ENCODE results near the gene RNF146.

- TF ChIP-seq, protein P1, sequence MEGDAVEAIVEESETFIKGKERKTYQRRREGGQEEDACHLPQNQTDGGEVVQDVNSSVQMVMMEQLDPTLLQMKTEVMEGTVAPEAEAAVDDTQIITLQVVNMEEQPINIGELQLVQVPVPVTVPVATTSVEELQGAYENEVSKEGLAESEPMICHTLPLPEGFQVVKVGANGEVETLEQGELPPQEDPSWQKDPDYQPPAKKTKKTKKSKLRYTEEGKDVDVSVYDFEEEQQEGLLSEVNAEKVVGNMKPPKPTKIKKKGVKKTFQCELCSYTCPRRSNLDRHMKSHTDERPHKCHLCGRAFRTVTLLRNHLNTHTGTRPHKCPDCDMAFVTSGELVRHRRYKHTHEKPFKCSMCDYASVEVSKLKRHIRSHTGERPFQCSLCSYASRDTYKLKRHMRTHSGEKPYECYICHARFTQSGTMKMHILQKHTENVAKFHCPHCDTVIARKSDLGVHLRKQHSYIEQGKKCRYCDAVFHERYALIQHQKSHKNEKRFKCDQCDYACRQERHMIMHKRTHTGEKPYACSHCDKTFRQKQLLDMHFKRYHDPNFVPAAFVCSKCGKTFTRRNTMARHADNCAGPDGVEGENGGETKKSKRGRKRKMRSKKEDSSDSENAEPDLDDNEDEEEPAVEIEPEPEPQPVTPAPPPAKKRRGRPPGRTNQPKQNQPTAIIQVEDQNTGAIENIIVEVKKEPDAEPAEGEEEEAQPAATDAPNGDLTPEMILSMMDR (IDR thresholded peaks at IDR 0.05): no peak
- TF ChIP-seq POLR2A (IDR thresholded peaks at IDR 0.05): no peak
These were observed 11.4 kb upstream of the RNF146 start for GRCh38 chr6:127255286-127255685.

All from thyroid gland (tissue), 4 donors.